Frontal cortex (tissue), 4 donors: ENCODE measurements around the gene NECTIN2. TPM values are rescaled to one million over a fixed set of nuclear protein-coding genes. Genes with fewer than 3 reads are reported as not detected.
"Not testable (repeated sequence)": the region's sequence is repeated elsewhere in the genome, so short reads cannot be mapped to it uniquely, and the experiment has no call there.

Experiments
- DNase-seq, 2 donors: peaks; one replicate each; pipeline ENCODE4 v3.0.0; 2012; ENCODE audit warnings: low spot score in 2 of 2
- FAIRE-seq: peaks from 2 replicates; lab custom pipeline; 2012; peaks lifted over from hg19 to GRCh38; lab: Jason Lieb, UNC
- total RNA-seq: library from RNA; depleted of rRNA; stranded (reverse); fragments of >200 nt; gene quantifications from one replicate; pipeline ENCODE4 v1.2.3, GENCODE V29; 2014
- donor health status: control.
- donor health status: control.
- donor health status: control.

The NECTIN2 gene
- total RNA-seq, 1 donor from 2014 or later = 26.1 TPM

DNA sequence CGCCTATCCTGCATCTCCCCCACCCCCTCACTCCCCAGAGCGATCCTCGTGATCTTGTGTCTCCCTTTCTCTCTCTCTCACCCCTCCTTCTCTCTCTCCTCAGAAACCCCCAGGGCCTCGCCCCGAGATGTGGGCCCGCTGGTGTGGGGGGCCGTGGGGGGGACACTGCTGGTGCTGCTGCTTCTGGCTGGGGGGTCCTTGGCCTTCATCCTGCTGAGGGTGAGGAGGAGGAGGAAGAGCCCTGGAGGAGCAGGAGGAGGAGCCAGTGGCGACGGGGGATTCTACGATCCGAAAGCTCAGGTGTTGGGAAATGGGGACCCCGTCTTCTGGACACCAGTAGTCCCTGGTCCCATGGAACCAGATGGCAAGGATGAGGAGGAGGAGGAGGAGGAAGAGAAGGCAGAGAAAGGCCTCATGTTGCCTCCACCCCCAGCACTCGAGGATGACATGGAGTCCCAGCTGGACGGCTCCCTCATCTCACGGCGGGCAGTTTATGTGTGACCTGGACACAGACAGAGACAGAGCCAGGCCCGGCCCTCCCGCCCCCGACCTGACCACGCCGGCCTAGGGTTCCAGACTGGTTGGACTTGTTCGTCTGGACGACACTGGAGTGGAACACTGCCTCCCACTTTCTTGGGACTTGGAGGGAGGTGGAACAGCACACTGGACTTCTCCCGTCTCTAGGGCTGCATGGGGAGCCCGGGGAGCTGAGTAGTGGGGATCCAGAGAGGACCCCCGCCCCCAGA, 32.2 kb downstream of the NECTIN2 start:
- DNase-seq (no peak), FAIRE-seq (no peak)

DNA sequence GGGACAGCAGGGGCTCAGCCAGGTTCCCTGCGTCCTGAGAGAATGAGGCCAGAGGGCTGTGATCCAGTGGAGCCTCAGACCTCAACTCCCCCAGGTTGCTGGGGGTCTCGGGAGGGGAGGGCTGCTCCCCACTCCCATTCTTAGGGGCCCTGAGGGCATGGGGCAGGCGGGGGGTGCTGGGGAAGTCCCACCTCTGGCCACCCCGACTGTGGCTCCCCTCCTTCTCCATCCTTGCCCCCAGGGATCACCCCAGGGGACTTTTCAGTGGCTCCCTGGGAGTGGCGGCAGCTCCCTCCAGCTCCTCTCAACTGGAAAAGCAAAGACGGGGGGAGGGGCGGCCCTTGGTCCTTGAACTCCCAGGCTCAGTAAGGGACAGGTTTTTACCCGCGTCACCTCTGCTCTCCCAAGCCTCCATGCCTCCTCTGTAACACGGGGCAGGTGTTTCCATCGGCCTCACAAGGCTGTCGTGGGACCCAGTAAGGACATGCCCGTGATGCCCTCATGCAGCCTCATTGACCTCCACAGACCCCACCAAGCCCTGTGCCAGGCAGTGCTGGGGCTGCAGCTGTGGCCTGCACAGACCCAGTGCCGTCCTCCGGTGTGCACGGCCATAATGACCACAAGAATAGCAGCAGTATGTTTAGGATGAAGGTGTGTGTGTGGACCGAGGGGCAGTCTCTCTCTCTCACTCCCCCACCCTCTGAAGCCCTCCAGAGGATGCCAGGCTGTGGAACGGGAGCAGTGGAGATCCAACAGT, 33.4 kb downstream of the NECTIN2 start:
- FAIRE-seq (no peak), DNase-seq (no peak)

DNA sequence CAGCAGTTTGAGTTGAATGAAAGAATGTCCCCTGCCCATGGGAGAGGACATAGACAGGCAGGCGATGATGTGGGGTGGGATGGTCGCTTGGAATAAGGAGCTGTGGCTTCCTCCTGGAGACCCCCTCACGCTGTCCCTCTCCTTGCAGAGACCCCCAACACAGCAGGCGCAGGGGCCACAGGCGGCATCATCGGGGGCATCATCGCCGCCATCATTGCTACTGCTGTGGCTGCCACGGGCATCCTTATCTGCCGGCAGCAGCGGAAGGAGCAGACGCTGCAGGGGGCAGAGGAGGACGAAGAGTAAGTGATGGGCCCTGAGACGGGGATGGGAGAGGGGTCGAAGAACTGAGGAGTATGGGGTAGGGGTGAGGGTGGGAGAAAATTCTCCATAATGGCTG, 36.0 kb downstream of the NECTIN2 start:
- no peak for DNase-seq
- FAIRE-seq = no peak

- DNase-seq, FAIRE-seq: not testable (repeated sequence)
These were observed 36.7 kb downstream of the NECTIN2 start for GRCh38 chr19:44882619-44883397.

DNA sequence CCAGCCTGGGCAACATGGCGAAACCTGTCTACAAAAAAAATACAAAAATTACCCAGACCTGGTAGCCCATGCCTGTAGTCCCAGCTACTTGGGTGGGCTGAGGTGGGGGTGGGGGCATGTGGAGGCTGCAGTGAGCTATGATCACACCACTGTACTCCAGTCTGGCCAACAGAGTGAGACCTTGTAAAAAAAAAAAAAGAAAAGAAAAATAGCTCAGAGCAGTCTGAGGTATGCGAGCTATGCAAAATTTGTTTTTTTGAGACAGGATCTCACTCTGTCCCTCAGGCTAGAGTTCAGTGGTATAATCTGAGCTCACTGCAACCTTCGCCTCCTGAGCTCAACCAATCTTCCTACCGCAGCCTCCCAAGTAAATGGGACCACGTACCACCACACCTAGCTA, 37.8 kb downstream of the NECTIN2 start:
- no peak for DNase-seq
- no peak for FAIRE-seq

DNA sequence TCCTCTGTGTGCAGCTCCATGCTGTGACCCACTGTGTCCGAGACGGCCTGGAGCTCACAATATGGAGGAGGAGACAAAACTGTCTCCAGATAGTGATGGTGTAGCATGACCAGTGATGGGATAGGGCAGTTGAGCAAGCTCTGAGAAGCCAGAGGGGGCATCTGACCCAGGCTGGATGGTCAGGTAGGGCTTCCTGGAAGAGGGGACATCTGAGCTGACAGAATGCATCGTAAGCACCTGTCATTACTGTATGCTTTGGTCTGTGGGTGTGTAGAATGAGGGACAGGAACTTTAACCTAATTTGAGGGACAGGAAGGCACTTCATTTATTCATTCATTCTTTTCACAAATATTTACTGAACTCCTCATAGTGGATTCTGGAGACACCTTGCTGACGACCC, 38.5 kb downstream of the NECTIN2 start:
- DNase-seq (no peak), FAIRE-seq (no peak)

GRCh38 chr19:44886141-44886540, 40.0 kb downstream of the NECTIN2 start:
- no peak for DNase-seq
- no peak for FAIRE-seq

DNA sequence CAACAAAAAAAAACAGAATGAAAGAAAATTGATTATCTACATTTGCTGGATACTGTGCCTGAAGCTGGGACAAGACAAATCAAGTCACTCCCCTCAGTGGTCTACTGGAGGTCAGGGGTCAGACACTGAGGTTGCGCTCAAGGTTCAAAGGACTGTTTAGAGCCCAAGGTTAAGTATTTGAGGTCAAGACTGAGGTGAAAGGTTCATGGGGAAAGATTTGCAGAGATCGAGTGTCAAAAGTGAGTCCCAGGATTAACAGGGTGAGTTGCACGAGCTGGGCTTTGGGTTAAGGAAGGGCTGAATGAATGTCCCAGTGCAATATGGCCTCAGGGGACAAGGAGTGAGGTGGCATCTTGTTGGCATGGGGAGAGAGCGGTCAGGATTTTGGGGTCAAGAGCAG, 41.6 kb downstream of the NECTIN2 start:
- DNase-seq (no peak), FAIRE-seq (no peak)

DNA sequence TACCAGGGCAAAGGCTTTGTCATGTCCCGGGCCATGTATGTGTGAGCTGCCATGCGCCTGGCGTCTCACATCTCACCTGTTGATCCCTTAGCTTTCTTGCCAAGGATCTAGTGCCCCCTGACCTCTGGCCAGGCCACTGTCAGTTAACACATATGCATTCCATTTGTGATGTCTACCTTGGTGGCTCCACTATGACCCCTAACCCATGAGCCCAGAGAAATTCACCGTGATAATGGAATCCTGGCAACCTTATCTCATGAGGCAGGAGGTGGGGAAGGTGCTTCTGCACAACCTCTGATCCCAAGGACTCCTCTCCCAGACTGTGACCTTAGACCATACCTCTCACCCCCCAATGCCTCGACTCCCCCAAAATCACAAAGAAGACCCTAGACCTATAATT, 42.2 kb downstream of the NECTIN2 start:
- not testable (repeated sequence) for DNase-seq, FAIRE-seq

DNA sequence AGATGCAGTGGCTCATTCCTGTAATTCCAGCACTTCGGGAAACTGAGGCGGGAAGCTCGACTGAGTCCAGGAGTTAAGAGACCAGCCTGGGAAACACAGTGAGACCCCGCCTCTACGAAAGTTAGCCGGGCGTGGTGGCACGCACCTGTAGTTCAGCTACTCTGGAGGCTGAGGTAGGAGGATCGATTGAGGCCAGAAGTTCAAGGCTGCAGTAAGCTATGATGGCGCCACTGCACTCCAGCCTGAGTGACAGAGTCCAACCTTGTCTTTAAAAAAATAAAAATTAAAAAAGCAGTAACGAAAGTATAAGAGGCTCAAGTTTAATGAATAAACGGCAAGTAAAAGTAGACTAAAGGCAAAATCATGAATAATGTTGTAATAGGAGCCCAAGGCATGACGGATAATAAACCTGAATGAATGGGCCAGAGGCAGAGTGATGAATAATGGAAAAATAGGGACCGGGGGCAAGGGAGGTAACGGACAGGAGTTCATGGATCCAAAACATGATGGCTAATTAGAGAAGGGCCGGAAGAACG, 43.8 kb downstream of the NECTIN2 start:
- DNase-seq (no peak), FAIRE-seq (no peak)

GRCh38 chr19:44890366-44891015, 44.4 kb downstream of the NECTIN2 start:
- FAIRE-seq = peak; percentile 99
- DNase-seq = peak; percentile 91 to 99

DNA sequence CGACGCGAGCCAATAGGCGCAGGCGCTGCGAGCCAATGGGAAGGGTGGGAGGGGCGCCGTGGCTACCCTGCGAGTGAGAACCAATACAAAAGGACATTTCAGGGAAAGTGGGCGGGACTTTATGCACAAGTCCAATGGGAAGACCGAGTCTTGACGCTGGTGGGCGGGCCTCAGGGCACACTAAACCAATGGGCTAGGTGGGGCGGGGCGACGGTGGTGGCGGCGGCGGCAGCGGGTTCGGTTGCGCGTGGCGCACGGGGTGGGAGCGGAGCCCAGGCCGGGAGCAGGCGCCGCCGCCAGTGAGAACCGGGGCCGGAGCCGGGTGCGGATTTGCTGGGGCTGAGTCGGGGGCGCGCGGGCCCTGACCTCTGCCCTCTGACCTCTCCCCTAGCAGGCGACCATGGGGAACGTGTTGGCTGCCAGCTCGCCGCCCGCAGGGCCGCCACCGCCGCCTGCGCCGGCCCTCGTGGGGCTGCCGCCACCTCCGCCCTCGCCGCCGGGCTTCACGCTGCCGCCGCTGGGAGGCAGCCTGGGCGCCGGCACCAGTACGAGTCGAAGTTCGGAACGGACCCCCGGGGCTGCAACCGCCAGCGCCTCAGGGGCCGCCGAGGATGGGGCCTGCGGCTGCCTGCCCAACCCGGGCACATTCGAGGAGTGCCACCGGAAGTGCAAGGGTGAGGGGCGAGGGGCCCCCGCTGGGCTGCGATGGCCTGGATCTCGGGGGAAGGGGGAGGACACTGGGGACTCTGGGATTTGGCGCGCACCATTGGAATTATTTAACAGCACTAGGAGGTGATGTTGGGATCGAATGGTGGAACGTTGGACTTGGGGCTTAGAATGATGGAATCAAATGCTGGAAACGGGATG, 45.2 kb downstream of the NECTIN2 start, which contains the start of gene TOMM40:
TSS of gene TOMM40 (plus strand) at position 239 of the 867 bp plus-strand sequence. CDS start at position 401, 162 bp downstream.
- FAIRE-seq (no peak), DNase-seq (peak in 1 of 2 donors; percentile 100)

GRCh38 chr19:44892932-44893331, 46.8 kb downstream of the NECTIN2 start:
- DNase-seq (no peak), FAIRE-seq (no peak)

DNA sequence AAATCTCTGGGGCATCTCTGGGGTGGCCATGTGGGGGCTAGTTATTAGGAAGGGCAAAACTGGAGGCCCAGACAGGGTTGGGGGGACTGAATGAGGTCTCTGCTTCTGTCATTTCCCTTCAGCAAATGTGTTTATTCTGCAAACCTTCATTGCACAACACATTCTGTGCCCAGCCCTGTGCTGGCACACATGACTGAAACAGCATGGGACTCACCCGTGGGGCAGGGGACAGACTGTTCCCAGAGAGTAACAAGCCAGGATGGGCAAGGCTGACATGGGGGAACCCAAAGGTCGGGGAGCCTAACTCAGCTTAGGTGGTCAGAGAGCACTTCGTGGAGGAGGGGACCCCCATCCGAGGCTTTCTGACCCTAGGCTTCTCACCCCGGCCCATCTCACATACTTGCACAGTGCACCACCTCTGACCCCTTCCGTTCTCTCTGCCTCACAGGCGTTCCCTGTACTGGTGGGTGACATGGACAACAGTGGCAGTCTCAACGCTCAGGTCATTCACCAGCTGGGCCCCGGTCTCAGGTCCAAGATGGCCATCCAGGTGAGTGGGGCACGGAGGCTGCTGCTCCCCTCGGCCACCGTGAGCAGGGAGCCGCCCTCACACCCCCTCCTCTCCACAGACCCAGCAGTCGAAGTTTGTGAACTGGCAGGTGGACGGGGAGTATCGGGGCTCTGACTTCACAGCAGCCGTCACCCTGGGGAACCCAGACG, 47.4 kb downstream of the NECTIN2 start:
- DNase-seq = no peak
- no peak for FAIRE-seq

GRCh38 chr19:44894052-44894400, 47.9 kb downstream of the NECTIN2 start:
- DNase-seq = no peak

GRCh38 chr19:44894946-44895345, 48.8 kb downstream of the NECTIN2 start:
- FAIRE-seq (no peak), DNase-seq (no peak)

More at GRCh38 chr19:44894052-44894400, 47.9 kb downstream of the NECTIN2 start:
- FAIRE-seq = no peak

GRCh38 chr19:44897835-44898234, 51.7 kb downstream of the NECTIN2 start:
- FAIRE-seq (no peak), DNase-seq (no peak)
